Body of pancreas (tissue), 4 donors: Measurements from ENCODE around the gene RCOR1.

ENCODE experiments used
- POLR2A ChIP-seq, 3 donors: fragments of 450-650 bp; IDR thresholded peaks; one replicate each; pipeline ENCODE4 v1.6.1; 2016; ENCODE audit warnings: antibody characterized with exemption in 3 of 3, mild to moderate bottlenecking in 2 of 3
- TF ChIP-seq, protein P1 (sequence below), 7 experiments: fragments of 450-650 bp in 4 of 7; fragments of 200-600 bp in 3 of 7; sonication (generic) in 3 of 7; IDR thresholded peaks; one replicate each; pipeline ENCODE4 v1.5.1; 2016 to 2019; ENCODE audit warnings: antibody characterized with exemption in 7 of 7

DNA sequence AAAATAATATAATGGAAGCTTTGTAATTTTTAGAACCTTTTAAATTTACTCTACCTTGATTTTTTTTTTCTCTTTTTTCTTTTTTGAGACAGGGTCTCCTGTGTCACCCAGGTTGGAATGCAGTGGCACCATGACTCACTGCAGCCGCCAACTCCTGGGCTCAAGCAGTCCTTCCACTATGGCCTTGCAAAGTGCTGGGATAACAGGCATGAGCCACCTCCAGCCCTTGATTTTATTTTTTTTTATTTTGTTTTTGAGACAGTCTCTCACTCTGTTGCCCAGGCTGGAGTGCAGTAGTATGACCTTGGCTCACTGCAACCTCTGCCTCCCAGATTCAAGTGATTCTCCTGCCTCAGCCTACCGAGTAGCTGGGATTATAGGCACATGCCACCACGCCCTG is 119.5 kb downstream of the RCOR1 start:
- TF ChIP-seq POLR2A (IDR thresholded peaks at IDR 0.05): no peak
- TF ChIP-seq, protein P1, sequence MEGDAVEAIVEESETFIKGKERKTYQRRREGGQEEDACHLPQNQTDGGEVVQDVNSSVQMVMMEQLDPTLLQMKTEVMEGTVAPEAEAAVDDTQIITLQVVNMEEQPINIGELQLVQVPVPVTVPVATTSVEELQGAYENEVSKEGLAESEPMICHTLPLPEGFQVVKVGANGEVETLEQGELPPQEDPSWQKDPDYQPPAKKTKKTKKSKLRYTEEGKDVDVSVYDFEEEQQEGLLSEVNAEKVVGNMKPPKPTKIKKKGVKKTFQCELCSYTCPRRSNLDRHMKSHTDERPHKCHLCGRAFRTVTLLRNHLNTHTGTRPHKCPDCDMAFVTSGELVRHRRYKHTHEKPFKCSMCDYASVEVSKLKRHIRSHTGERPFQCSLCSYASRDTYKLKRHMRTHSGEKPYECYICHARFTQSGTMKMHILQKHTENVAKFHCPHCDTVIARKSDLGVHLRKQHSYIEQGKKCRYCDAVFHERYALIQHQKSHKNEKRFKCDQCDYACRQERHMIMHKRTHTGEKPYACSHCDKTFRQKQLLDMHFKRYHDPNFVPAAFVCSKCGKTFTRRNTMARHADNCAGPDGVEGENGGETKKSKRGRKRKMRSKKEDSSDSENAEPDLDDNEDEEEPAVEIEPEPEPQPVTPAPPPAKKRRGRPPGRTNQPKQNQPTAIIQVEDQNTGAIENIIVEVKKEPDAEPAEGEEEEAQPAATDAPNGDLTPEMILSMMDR (IDR thresholded peaks at IDR 0.05): no peak
